Fibroblast of the aortic adventitia (primary cell): Measurements from ENCODE around the gene L3MBTL1. TPM values are rescaled to one million over a fixed set of nuclear protein-coding genes. Genes with fewer than 3 reads are reported as not detected.
"Not testable (repeated sequence)": the region's sequence is repeated elsewhere in the genome, so short reads cannot be mapped to it uniquely, and the experiment has no call there.

Experiments
- DNase-seq: peaks from one replicate; pipeline ENCODE4 v3.0.0-alpha.2; 2010; ENCODE audit warnings: low read depth
- H3K4me3 ChIP-seq: 2 replicates; pipeline ENCODE4 v1.5.1; 2011; ENCODE audit warnings: low read depth, mild to moderate bottlenecking, control low read depth, low read length, moderate library complexity
- CTCF ChIP-seq: IDR thresholded peaks from 2 replicates; pipeline ENCODE4 v1.5.1; 2011; ENCODE audit warnings: mild to moderate bottlenecking, low read length, control low read depth, inconsistent platforms; ENCODE audit not compliant: insufficient read depth
- small RNA-seq: library from RNA; depleted of rRNA; stranded (forward); fragments of <200 nt; gene quantifications from one replicate; pipeline ENCODE3, GENCODE V24; 2012
- total RNA-seq: library from RNA; depleted of rRNA; stranded (reverse); fragments of >200 nt; gene quantifications from 2 replicates; pipeline ENCODE4 v1.2.3, GENCODE V29; 2012; ENCODE audit warnings: low replicate concordance

Gene L3MBTL1
- total RNA-seq, 1 donor = 8.9 TPM

GRCh38 chr20:43583982-43584432 lies 76.5 kb downstream of the L3MBTL1 start:
- H3K4me3 ChIP-seq = no peak overlapping the region
- peak; percentile 98 for DNase-seq

GRCh38 chr20:43584448-43585136 lies 77.1 kb downstream of the L3MBTL1 start:
- DNase-seq = peak; percentile 77
- no peak overlapping the region for H3K4me3 ChIP-seq
- no peak for TF ChIP-seq CTCF

More at GRCh38 chr20:43583982-43584432, 76.5 kb downstream of the L3MBTL1 start:
- peak; percentile 3 for TF ChIP-seq CTCF

GRCh38 chr20:43586641-43587040 lies 79.1 kb downstream of the L3MBTL1 start:
- no peak overlapping the region for H3K4me3 ChIP-seq
- TF ChIP-seq CTCF = no peak
- DNase-seq = no peak

GRCh38 chr20:43588526-43588925 lies 81.0 kb downstream of the L3MBTL1 start:
- DNase-seq = not testable (repeated sequence)

GRCh38 chr20:43590036-43590391 lies 82.5 kb downstream of the L3MBTL1 start:
- no peak for DNase-seq
- H3K4me3 ChIP-seq = peak overlapping the region; percentile 95
- no peak for TF ChIP-seq CTCF

More at GRCh38 chr20:43588526-43588925, 81.0 kb downstream of the L3MBTL1 start:
- H3K4me3 ChIP-seq = not testable (repeated sequence)

- no peak for TF ChIP-seq CTCF
- DNase-seq = peak; percentile 91
- peak within 1 kb of the TSS; percentile 95 for H3K4me3 ChIP-seq
Observed at GRCh38 chr20:43590392-43591303, 83.2 kb downstream of the L3MBTL1 start, which contains the start of gene IFT52. Gene IFT52 (plus strand): TSS chr20:43590937. CDS start chr20:43594699, 3,762 bp downstream.

Small RNA genes lying within 50 kb of the gene (small RNA-seq; reads per million reads assigned to genes)
- gene RNU6-1251P = 0.45 reads per million

Other genes with a start within 250 kb of the L3MBTL1 start
- 70.8 and 72.0 TPM in 2 replicates for gene SRSF6, start 49.8 kb upstream of the L3MBTL1 start, total RNA-seq
- 0.09 TPM in 1 of 2 replicates, not detected in the other for gene SGK2, start 51.3 kb downstream of the L3MBTL1 start, total RNA-seq
- gene IFT52, start 83.2 kb downstream of the L3MBTL1 start, total RNA-seq = 37.5 and 55.8 TPM in 2 replicates
- 1.6 and 17.8 TPM in 2 replicates for gene MYBL2, start 159.4 kb downstream of the L3MBTL1 start, total RNA-seq
- not detected in 2 replicates for gene GTSF1L, start 219.3 kb downstream of the L3MBTL1 start, total RNA-seq